SKM-1 treated with dmso at 0.1 percent for 144 hours (cell line): Measurements from ENCODE around the gene LRP5.

Experiments used
- DNase-seq: peaks from one replicate; lab custom pipeline; 2025; ENCODE audit not compliant: unreplicated experiment; lab: John Stamatoyannopoulos, UW

The LRP5 gene

GRCh38 chr11:68345776-68346461, 33.5 kb downstream of the LRP5 start:
- DNase-seq, result no peak

GRCh38 chr11:68346462-68346790, 34.0 kb downstream of the LRP5 start:
- DNase-seq, result no peak

GRCh38 chr11:68347345-68347744, 35.0 kb downstream of the LRP5 start:
- no peak for DNase-seq

GRCh38 chr11:68347841-68348240, 35.5 kb downstream of the LRP5 start:
- DNase-seq, result no peak

GRCh38 chr11:68349461-68350249, 37.3 kb downstream of the LRP5 start:
- DNase-seq, result no peak

- DNase-seq, result no peak
These were observed 38.5 kb downstream of the LRP5 start for GRCh38 chr11:68350759-68351449.

- no peak for DNase-seq
These were observed 39.3 kb downstream of the LRP5 start for GRCh38 chr11:68351450-68352275.

- DNase-seq, result no peak
These were observed 40.2 kb downstream of the LRP5 start for GRCh38 chr11:68352591-68352990.

- DNase-seq, result no peak
These were observed 40.7 kb downstream of the LRP5 start for GRCh38 chr11:68353118-68353517.

GRCh38 chr11:68353669-68354068, 41.3 kb downstream of the LRP5 start:
- no peak for DNase-seq

GRCh38 chr11:68354148-68354872, 41.9 kb downstream of the LRP5 start:
- DNase-seq, result no peak

GRCh38 chr11:68355471-68355870, 43.1 kb downstream of the LRP5 start:
- DNase-seq, result no peak

GRCh38 chr11:68357568-68357967, 45.2 kb downstream of the LRP5 start:
- DNase-seq, result no peak

GRCh38 chr11:68358416-68358815, 46.0 kb downstream of the LRP5 start:
- DNase-seq, result no peak

GRCh38 chr11:68361702-68362101, 49.3 kb downstream of the LRP5 start:
- no peak for DNase-seq

GRCh38 chr11:68362801-68363379, 50.5 kb downstream of the LRP5 start:
- DNase-seq, result no peak

GRCh38 chr11:68363776-68364175, 51.4 kb downstream of the LRP5 start:
- no peak for DNase-seq

GRCh38 chr11:68364581-68364980, 52.2 kb downstream of the LRP5 start:
- no peak for DNase-seq

GRCh38 chr11:68365943-68366435, 53.6 kb downstream of the LRP5 start:
- no peak for DNase-seq

- DNase-seq, result no peak
These were observed 54.9 kb downstream of the LRP5 start for GRCh38 chr11:68367252-68367651.
